KG1 (cell line): ENCODE measurements around the gene AGAP6.
"Not testable (repeated sequence)": the region's sequence is repeated elsewhere in the genome, so short reads cannot be mapped to it uniquely, and the experiment has no call there.

Source experiments
- DNase-seq: peaks from one replicate; lab custom pipeline; 2025; lab: John Stamatoyannopoulos, UW

AGAP6 gene

DNA sequence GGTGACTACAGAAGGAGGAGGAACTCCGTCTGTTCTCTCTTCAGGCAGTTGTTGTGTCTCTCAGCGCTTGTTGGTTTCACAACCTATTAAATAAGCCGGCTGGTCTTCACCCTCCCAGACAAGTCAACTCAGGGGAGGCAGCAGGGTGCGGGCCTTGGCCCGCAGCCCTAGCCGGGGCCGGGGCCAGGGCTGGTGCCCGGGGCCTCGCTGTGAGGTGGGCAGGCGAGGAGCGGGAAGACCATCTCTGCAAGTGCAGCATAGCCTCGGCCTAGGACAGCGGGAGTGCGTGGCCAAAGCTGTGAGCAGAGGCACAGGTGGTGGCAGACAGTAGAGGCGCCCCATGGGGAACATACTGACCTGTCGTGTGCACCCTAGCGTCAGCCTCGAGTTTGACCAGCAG lies at the start of gene AGAP6:
Gene AGAP6 (plus strand): TSS at position 31 of the 400 bp plus-strand sequence. CDS start 310 bp downstream, at position 341.
- not testable (repeated sequence) for DNase-seq

DNA sequence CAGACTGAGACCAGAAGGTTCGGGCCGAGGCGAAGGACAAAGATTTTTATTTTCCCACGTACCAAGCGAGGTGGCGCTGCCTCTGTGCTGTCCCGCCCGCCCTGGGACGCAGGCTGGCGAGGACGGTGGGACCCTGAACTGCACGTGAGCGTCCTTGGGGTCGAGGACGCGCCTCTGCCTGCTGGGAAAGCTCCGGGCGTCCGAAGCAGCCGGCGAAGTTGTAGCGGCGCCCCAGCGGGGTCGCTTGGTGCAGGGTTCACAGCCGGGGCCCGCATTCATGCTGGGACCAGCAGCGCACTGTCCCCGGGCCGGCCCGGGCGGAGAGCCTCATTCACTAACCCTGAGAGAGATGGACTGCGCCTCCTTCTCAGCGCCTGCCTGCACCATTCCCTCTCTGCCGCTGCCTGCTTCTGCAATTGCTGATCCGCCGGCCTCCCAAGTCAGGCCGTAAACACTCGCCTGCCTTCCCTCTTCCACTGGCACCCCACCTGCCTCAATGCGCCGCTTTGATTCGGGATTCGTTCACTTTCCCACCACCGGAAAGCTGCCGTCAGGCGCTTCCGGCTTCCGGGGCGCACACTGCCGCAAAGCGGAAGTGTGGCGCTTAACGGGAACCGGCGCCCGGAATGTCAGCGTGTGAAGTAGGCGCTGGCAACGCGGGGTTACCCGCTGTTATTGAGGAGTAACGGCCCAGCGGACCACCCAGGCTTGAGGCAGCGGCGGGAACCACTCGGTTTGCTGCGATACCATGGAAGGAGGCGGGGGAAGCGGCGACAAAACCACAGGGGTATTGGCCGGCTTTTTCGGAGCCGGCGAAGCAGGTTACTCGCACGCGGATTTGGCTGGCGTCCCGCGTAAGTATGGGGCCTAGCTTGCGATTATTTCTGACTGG lies 46.5 kb upstream of the AGAP6 start, which contains the start of the genes PARG and TIMM23B:
Gene PARG (minus strand): TSS at position 581 of the 892 bp plus-strand sequence. CDS start 302 bp downstream, at position 279.
Gene TIMM23B (plus strand): TSS at position 607 of the 892 bp plus-strand sequence. CDS start 142 bp downstream, at position 749.
- peak; percentile 76 for DNase-seq

DNA sequence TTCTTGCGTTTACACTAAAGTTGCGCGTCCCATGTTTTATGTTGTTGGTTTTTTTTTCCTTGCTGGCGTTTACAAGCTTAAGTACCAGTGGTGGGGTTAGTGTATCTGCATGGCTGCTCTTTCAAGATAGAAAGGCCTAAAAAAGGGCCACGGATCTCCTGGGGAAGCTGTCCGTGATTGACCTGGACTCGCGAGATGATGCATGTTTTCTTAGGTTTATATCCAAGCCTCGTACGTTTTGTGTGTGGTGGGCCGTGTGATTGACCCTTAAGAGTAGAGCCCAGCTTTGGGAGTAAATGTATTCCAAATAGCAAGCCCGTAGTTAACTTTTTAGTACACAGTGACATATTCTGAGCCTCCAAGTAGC lies 45.9 kb upstream of the AGAP6 start:
- DNase-seq = not testable (repeated sequence)

DNA sequence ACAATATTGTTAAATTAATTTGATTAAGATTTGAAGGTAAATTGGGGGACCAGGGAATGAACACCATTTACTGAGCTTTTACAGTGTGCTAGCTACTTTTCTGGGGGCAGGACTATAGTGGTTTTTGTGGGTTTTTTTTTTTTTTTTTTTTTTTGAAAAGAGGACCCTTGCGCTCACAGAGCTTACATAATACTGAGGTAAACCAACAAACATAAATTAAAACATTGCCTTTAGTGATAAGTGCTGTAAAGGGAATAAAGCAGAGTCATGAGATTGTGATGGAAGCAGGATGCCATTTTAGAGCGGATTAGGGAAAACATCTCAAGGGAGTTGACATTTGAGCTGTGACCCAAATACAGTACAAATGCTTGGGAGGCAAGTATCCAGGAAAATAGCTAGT lies 44.6 kb upstream of the AGAP6 start:
- not testable (repeated sequence) for DNase-seq

DNA sequence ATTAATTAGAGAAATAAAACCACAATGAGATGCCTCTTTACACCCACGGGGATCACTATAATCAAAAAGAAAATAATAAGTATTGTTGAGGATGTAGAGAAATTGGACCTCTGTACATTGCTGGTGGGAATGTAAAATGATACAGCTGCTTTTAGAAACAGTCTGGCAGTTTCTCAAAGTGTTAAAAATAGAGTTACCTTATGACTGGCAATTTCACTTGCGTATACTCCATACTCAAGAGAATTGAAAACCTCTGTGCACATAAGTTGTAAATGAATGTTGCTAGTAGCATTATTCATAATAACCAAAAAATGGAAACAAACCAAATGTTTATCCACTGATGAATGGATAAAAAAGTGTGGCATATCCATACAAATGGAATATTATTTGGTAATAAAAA lies 40.1 kb upstream of the AGAP6 start:
- not testable (repeated sequence) for DNase-seq

DNA sequence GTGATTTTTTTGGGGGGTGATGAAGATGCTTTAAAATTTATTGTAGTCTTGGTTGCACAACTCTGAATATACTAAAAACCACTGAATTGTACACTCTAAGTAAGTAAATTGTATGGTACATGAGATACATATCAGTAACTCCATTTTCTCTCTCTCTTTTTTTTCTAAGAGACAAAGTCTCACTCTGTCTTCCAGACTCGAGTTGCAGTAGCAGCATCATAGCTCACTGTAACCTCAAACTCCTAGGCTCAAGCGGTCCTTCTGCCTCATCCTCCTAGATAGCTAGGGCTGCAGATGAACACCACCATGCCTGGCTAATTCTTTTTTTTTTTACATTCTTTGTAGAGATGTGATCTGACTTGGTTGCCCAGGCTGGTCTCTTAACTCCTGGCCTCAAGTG lies 39.5 kb upstream of the AGAP6 start:
- DNase-seq = not testable (repeated sequence)

DNA sequence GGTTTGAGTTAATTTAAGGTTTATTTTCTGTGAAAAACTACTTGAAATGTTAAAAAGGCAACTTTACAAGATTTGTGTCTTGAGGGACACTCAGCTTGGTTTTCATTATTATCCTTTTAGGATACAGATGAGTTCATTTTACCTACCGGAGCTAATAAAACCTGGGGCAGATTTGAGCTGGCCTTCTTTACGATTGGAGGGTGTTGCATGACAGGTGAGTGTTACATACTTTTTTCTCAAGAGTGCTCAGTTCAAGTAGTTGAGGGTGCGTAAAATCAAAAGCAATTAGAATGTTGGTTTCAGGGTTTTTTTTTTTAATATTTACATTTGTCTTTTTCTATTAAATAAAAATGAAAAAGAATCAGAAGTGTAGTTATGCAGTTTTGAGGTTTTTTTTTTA lies 36.2 kb upstream of the AGAP6 start:
- DNase-seq = not testable (repeated sequence)

DNA sequence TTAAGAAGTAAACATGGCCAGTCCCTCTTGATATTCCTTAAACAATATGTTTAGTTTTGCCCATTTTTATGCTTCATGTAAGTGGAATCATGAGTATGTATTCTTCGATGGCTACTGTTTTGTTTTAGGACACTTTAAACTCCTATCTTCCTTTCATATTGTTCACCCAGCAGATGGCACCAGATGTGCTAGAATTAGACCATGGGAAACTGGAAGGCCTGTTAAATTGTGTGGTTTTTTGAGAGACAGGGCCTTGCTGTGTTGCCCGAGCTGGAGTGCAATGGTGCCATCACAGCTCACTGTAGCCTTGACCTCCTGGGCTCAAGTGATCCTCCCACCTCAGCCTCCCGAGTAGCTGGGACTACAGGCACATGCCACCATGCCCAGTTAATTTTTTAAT lies 35.1 kb upstream of the AGAP6 start:
- not testable (repeated sequence) for DNase-seq

DNA sequence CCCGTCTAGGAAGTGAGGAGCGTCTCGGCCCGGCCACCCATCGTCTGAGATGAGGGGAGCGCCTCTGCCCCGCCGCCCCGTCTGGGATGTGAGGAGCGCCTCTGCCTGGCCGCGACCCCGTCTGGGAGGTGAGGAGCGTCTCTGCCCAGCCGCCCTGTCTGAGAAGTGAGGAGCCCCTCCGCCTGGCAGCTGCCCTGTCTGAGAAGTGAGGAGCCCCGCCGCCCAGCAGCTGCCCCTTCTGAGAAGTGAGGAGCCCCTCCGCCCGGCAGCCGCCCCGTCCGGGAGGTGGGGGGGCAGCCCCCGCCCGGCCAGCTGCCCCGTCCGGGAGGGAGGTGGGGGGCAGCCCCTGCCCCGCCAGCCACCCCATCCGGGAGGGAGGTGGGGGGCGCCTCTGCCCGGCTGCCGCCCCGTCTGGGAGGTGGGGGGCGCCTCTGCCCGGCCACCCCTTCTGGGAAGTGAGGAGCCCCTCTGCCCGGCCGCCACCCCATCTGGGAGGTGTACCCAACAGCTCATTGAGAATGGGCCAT lies 17.8 kb upstream of the AGAP6 start:
- not testable (repeated sequence) for DNase-seq

DNA sequence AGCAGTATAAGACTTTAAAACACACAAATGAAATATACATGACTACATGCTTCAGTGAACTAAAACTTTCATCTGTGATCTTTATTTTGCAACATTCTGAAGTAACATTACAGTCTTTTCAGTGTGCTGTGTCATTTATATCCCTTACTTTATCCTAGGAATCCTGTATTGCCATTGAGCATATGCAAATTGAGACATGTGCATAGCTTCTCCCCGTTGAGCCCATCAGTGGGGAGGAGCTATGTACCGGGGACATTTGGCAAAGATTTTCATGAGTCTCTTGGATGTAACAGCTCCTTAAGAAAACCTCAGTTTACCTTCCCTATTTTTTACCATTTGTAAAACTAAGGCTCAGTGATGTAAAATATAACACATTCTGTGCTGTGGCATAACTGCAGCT lies 16.7 kb upstream of the AGAP6 start:
- not testable (repeated sequence) for DNase-seq

DNA sequence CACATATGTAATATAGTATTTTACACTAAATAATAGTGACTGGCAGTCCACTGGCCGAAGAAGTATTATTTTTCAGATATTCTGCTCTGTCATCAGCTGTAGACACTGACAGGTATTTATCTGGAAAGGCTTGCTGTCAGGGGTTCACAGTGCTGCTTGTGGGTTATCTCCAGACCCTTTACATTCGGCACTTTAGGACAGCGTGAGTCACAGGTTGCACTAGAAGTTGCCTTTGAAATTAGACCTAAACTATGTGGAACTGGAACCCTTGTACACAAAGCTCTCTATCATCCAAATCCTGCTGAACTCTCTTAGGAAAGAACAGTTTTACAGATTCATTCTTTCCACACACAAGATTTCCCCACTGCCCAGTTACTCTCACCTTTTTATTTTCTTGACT lies 16.1 kb upstream of the AGAP6 start:
- DNase-seq = not testable (repeated sequence)

DNA sequence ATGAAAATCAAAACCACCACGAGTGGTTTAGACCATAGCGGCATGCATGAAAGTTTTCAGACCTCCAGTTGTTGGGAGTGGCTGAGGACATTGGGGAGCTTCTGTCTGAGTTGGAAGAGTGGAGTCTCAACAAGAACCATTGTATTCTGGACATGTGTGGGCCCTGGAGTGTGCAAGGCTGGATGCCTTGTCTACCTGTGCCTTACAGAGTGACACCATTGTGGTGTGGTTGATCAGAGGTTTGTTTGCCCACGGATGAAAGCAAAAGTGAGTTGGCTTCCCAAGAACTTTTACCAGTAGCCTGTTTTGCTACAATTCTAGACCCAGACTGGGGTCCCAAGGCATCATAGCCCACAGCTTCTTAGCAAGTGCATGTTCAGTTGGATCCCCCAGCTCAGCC lies 10.4 kb upstream of the AGAP6 start:
- DNase-seq = not testable (repeated sequence)

DNA sequence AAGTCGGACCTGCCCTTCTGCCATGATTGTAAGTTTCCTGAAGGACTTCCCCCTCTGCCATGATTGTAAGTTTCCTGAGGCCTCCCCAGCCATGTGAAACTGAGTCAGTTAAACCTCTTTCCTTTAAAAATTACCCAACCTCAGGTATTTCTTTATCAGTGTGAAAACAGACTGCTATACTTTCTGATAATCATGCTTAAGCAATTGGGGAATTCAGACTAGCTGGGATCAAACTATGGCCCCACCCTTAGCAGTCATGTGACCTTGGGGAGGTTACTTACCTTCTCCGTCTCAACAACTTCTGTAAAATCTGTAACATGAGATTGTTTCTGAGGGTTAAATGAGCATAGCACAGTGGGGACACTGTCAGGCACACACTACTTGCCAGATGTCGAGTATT lies 999 bp upstream of the AGAP6 start:
- not testable (repeated sequence) for DNase-seq

DNA sequence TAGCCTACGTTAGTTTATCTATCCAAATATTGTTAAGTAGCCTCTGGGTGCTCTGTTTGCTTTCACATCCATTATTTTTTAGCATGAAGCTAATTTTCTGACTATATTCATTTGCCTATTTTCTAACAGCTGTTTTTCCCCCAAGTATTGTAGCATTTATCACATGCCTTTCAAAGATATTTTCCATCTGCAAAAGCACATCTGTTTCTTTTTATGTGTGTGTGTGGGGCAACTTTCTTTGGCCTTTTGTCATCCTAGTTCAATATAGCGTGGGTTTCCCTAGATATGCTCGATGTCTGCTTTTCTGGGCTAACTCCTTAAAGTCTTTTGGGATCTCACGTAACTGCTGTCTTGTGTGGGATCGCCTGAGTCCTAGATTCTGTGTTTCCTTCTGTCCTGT lies 7.1 kb downstream of the AGAP6 start:
- DNase-seq = not testable (repeated sequence)

DNA sequence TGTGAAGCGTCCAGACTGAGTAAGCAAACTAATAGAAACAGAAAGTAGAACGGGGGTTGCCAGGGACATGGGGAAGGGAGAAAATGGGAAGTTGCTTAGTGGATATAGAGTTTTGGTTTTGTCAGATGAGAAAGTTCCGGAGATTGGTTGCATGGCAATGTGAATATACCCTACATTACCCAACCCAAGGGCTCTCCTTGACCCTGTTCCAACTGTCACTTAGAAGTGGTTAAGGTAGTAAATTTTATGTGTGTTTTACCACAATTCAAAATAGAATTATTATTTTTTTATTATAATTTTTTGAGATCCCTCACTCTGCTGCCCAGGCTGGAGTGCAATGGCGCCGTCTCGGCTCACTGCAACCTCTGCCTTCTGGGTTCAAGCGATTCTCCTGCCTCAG lies 25.8 kb downstream of the AGAP6 start:
- not testable (repeated sequence) for DNase-seq

DNA sequence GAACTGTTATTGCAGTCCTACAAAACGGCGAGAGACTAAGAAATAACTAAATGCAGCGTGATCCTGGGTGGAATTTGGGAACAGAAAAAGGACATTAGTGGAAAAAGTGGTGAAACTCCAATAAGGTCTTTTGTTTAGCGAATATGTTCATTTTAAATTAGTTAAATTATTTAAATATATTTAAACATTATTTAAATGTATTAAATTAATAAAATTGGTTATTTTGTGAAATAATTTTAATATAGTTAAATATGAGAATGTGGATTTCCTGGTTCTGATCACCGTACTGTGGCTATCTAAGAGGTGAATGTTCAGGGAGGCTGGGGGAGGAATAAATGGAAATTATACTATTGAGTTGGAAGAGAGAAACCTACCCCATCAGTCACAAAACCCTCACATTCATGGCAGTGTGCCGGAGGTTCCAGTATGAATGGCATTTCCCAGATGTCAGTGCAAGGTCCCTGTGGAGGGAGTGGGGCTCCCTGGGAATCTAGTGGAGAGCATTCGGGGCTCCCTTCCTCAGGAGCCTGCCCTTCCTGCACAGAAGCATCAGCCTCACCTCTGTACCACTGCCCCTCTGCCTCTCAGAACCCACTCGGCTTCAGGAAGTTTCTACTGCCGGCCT lies 27.5 kb downstream of the AGAP6 start:
- not testable (repeated sequence) for DNase-seq

DNA sequence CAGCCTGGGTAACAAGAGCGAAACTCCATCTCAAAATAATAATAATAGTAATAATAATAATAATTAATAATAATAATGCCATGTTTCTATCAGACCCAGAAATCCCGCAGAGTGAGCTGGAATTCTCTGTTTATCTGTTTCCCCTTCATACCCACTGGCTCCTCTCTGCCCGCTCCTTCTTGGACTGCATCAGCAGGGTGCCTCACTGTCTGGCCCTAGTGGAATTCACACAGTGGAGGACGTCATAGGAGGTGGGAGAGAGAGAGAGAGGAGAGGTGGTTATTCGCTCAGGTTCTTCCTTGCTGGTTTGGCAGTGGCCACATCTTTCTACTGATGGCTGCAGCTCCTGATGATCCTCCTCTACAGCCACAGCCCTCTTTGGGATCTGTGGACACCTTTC lies 28.7 kb downstream of the AGAP6 start:
- not testable (repeated sequence) for DNase-seq

DNA sequence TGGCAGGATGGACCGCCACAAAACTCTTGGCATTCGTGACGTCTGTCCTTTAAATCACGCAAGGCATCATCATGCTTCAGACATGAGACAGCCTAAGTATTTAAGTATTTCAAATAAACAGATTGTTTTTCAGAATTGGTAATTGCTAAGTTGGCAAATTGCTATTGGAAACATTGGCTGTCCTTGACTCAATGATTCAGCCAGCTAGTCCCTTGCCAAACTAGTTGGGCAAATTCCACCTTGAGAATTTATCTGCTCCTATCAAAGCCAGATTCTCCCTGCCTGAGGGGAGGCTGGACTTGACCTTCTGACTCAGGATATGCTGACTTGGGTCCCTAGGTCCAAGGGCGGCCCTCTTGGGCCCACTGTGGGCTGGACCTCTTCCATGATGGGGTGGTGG lies 29.4 kb downstream of the AGAP6 start:
- DNase-seq = not testable (repeated sequence)

DNA sequence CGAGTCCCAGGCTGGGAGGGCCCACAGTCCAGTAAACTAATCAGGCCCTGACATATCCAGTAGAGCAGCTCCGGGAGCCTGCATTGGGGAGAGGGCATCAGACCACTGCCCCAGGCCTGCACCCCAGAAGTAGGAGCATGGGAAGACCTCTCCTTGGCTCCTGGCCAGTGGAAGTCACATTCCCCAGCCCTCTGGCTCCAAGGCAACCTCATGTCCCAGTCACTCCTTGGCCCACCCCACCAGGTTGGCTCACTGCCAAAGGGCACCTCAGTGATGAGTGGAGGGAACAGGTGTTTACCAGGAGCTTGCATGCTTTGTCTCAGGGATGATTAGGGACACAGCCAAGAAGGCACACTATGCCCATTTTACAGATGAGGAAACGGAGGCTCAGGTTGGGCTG lies 31.1 kb downstream of the AGAP6 start:
- DNase-seq = not testable (repeated sequence)

DNA sequence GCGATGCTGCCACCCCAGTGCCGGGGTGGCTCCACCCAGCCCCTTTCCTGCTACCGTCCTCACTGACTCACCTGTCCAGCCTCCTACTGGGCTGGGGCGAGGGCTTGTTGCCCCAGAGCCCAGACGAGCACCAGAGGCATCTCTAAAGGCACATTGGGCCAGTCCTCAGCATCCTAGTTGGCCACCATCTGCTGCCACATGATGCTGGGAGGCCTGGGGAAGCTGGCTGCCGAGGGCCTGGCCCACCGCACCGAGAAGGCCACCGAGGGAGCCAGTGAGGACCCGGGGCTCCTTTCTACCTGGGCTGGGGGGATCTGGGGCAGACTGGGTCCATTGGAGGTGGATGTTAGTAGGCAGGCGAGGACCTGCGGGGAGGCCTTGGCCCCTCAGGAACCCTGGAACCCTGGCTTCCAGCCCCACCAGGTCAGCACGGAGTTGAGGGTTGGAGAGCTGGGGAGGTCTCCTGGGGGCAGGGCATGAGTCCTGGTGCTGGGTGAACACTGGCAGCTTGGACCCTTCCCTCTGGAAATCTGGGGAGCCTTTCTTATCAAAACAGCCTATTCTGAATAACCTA lies 32.3 kb downstream of the AGAP6 start:
- DNase-seq = not testable (repeated sequence)

DNA sequence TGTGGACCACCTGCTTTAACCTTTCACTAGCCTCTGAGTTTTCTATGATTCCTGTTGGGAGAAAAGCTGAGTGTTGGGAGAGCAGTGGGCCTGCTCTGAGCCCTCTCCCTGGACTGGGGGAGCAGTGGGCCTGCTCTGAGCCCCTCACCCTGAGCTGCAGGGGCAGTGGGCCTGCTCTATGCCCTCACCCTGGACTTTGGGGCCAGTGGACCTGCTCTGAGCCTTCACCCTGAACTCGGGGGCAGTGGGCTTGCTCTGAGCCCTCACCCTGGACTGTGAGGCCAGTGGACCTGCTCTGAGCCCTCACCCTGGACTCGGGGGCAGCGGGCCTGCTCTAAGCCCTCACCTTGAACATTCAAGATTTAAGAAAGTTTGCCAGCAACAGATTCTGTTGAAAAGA lies 33.4 kb downstream of the AGAP6 start:
- DNase-seq = no peak

DNA sequence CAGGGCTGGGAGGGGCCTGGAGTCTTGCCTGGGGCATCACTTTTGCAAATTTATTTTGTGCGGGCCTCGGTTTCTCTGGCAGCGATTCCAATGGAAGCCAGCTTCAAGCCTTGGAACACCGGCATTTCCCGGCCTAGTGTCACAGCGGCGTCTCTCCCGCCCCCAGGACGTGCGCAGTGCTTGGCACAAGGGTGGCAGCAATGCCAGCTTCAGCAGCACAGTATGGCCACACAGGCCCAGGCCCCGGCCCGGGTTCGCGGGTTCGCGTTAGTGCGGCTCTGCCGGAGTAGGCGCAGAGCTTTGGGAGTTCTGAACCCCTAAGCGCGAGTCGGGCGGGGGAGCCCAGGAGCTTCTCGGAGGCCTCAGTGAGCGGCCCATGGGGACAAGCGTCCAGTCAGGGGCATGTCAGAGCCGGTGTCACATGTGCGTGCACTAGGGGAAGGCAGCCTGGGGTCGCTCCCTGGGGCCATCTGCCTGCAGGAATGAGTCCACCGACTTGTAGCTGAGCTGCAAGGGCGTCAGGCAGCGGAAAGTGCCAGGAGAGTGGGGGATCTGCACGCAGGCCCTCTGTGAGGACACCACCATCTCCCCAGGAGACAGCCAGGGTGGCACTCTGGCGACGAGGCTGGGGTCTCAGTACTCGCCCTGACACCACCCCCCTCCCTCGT lies 36.6 kb downstream of the AGAP6 start:
- not testable (repeated sequence) for DNase-seq
